ENCODE measurements around the gene RNF41. TPM values are rescaled to one million over a fixed set of nuclear protein-coding genes. Genes with fewer than 3 reads are reported as not detected.

RNF41 gene
- total and polyA plus RNA-seq, 2 of the 13 experiments (the other 11 are each of a cell fraction or from before 2014, with no cell fraction given): 27.1 to 39.4 TPM

DNA sequence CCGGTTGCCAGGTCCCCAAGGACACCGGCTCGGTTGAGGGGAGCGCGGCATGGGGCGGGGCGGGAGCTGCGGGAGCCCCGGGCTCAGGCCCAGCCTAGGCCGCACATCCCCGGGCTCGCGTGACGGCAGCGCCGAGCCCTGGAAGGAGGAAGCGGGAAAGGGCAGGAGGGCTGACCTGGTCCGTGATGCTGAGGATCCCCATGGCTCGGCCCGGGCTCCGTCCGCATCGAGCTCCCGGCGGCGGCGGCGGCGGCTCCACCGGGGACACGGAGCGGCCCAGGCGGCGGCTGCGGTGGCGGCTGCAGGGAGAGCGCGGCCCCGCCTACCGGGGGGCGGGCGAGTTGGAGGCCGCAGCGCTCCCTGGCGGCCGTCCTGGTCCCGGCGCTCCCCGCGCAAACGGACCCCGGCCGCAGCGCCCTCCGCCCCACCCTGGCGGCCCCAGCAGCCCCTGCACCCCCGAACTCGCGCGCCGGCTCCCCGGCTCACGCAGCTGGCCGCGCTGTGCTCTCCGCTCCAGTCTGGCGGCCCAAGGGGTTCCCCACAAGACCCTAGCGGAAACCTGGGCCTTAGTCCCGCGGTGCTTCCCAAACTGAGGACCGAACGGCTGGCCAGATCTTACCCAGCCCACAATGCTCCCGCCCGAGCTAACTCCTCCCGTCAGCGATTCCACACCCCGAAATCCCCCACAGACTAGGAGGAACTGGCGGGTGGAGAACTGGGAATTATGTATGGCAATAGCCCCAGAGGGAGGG lies 36.5 kb upstream of the RNF41 start, which contains the start of gene ANKRD52 (continued):
- TF ChIP-seq, protein P1, sequence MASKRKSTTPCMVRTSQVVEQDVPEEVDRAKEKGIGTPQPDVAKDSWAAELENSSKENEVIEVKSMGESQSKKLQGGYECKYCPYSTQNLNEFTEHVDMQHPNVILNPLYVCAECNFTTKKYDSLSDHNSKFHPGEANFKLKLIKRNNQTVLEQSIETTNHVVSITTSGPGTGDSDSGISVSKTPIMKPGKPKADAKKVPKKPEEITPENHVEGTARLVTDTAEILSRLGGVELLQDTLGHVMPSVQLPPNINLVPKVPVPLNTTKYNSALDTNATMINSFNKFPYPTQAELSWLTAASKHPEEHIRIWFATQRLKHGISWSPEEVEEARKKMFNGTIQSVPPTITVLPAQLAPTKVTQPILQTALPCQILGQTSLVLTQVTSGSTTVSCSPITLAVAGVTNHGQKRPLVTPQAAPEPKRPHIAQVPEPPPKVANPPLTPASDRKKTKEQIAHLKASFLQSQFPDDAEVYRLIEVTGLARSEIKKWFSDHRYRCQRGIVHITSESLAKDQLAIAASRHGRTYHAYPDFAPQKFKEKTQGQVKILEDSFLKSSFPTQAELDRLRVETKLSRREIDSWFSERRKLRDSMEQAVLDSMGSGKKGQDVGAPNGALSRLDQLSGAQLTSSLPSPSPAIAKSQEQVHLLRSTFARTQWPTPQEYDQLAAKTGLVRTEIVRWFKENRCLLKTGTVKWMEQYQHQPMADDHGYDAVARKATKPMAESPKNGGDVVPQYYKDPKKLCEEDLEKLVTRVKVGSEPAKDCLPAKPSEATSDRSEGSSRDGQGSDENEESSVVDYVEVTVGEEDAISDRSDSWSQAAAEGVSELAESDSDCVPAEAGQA (IDR thresholded peaks at IDR 0.05; ENCODE audit: low read depth): no peak
- TF ChIP-seq, protein P1 (CRISPR knock-in tag; IDR thresholded peaks at IDR 0.05; ENCODE audit: borderline replicate concordance): peak; percentile 66; the same call in 1 of the 2 replicates
- TF ChIP-seq KDM3A (CRISPR knock-in tag; IDR thresholded peaks at IDR 0.05; ENCODE audit: low read depth) (no peak), TEAD2 (CRISPR knock-in tag; IDR thresholded peaks at IDR 0.05) (no peak), RCOR2 (CRISPR knock-in tag; IDR thresholded peaks at IDR 0.05) (no peak), ZBTB7B (CRISPR knock-in tag; IDR thresholded peaks at IDR 0.05) (peak; percentile 26; the same call in 1 of the 2 replicates), TMF1 (CRISPR knock-in tag; IDR thresholded peaks at IDR 0.05; ENCODE audit: low read depth) (peak; percentile 65; the same call in 1 of the 2 replicates), ZSCAN30 (CRISPR knock-in tag; IDR thresholded peaks at IDR 0.05) (no peak), EED (CRISPR knock-in tag; IDR thresholded peaks at IDR 0.05) (no peak), ZKSCAN1 (IDR thresholded peaks at IDR 0.05; ENCODE audit: low read length) (no peak), ZNF674 (CRISPR knock-in tag; IDR thresholded peaks at IDR 0.05; ENCODE audit: low read depth) (no peak), ZNF670 (CRISPR knock-in tag; IDR thresholded peaks at IDR 0.05; ENCODE audit: borderline replicate concordance) (no peak), JARID2 (CRISPR knock-in tag; IDR thresholded peaks at IDR 0.05; ENCODE audit: insufficient replicate concordance) (no peak)
- TF ChIP-seq, protein P2, sequence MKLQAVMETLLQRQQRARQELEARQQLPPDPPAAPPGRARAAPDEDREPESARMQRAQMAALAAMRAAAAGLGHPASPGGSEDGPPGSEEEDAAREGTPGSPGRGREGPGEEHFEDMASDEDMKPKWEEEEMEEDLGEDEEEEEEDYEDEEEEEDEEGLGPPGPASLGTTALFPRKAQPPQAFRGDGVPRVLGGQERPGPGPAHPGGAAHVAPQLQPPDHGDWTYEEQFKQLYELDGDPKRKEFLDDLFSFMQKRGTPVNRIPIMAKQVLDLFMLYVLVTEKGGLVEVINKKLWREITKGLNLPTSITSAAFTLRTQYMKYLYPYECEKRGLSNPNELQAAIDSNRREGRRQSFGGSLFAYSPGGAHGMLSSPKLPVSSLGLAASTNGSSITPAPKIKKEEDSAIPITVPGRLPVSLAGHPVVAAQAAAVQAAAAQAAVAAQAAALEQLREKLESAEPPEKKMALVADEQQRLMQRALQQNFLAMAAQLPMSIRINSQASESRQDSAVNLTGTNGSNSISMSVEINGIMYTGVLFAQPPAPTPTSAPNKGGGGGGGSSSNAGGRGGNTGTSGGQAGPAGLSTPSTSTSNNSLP (IDR thresholded peaks at IDR 0.05; ENCODE audit: low read depth, low read length): no peak
- TF ChIP-seq, protein P3, sequence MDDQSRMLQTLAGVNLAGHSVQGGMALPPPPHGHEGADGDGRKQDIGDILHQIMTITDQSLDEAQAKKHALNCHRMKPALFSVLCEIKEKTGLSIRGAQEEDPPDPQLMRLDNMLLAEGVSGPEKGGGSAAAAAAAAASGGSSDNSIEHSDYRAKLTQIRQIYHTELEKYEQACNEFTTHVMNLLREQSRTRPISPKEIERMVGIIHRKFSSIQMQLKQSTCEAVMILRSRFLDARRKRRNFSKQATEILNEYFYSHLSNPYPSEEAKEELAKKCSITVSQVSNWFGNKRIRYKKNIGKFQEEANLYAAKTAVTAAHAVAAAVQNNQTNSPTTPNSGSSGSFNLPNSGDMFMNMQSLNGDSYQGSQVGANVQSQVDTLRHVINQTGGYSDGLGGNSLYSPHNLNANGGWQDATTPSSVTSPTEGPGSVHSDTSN (CRISPR knock-in tag; IDR thresholded peaks at IDR 0.05; ENCODE audit: borderline replicate concordance): no peak
- TF ChIP-seq, protein P4, sequence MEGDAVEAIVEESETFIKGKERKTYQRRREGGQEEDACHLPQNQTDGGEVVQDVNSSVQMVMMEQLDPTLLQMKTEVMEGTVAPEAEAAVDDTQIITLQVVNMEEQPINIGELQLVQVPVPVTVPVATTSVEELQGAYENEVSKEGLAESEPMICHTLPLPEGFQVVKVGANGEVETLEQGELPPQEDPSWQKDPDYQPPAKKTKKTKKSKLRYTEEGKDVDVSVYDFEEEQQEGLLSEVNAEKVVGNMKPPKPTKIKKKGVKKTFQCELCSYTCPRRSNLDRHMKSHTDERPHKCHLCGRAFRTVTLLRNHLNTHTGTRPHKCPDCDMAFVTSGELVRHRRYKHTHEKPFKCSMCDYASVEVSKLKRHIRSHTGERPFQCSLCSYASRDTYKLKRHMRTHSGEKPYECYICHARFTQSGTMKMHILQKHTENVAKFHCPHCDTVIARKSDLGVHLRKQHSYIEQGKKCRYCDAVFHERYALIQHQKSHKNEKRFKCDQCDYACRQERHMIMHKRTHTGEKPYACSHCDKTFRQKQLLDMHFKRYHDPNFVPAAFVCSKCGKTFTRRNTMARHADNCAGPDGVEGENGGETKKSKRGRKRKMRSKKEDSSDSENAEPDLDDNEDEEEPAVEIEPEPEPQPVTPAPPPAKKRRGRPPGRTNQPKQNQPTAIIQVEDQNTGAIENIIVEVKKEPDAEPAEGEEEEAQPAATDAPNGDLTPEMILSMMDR (CRISPR knock-in tag; IDR thresholded peaks at IDR 0.05): peak; percentile 61
- TF ChIP-seq, protein P5, sequence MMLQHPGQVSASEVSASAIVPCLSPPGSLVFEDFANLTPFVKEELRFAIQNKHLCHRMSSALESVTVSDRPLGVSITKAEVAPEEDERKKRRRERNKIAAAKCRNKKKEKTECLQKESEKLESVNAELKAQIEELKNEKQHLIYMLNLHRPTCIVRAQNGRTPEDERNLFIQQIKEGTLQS (CRISPR knock-in tag; IDR thresholded peaks at IDR 0.05): no peak

All from HepG2 (cell line).